ENCODE results near the gene FOXI3.

Gene FOXI3

GRCh38 chr2:88471083-88471942 is 18.8 kb upstream of the FOXI3 start:
- Histone ChIP-seq H3K4me1 (ENCODE audit: insufficient read depth, low read length, poor library complexity, severe bottlenecking) (no peaks in the 10 kb centered on the region), H3K9ac (ENCODE audit: low read depth, low read length, poor library complexity, severe bottlenecking) (no peak overlapping the region), H2AFZ (ENCODE audit: low read length) (no peak overlapping the region), H3K4me3 (ENCODE audit: low read length, poor library complexity, severe bottlenecking) (no peak overlapping the region), H4K20me1 (ENCODE audit: insufficient read depth, low read length, poor library complexity, severe bottlenecking) (no peaks in the 10 kb centered on the region), H3F3A (ENCODE audit: low read depth) (no peaks in the 10 kb centered on the region), H3K36me3 (ENCODE audit: insufficient read depth, low read length) (no peaks in the 10 kb centered on the region), H3K9me3 (ENCODE audit: insufficient read depth, low read depth, low read length) (no peaks in the 10 kb centered on the region), H3K9me2 (replicated peaks; ENCODE audit: low read depth, low read length) (no peaks in the 10 kb centered on the region), H3K4me2 (ENCODE audit: low read depth, low read length, poor library complexity, severe bottlenecking) (no peak overlapping the region), H3K79me2 (ENCODE audit: insufficient read depth, low read length) (no peaks in the 10 kb centered on the region), H3K27me3 (ENCODE audit: insufficient read depth, low read length, poor library complexity, severe bottlenecking) (no peaks in the 10 kb centered on the region)
- TF ChIP-seq CTCF (conservative IDR thresholded peaks at IDR 0.05; ENCODE audit: low read length) (no peak), EZH2phosphoT487 (IDR thresholded peaks at IDR 0.05; ENCODE audit: borderline replicate concordance) (no peak)

DNA sequence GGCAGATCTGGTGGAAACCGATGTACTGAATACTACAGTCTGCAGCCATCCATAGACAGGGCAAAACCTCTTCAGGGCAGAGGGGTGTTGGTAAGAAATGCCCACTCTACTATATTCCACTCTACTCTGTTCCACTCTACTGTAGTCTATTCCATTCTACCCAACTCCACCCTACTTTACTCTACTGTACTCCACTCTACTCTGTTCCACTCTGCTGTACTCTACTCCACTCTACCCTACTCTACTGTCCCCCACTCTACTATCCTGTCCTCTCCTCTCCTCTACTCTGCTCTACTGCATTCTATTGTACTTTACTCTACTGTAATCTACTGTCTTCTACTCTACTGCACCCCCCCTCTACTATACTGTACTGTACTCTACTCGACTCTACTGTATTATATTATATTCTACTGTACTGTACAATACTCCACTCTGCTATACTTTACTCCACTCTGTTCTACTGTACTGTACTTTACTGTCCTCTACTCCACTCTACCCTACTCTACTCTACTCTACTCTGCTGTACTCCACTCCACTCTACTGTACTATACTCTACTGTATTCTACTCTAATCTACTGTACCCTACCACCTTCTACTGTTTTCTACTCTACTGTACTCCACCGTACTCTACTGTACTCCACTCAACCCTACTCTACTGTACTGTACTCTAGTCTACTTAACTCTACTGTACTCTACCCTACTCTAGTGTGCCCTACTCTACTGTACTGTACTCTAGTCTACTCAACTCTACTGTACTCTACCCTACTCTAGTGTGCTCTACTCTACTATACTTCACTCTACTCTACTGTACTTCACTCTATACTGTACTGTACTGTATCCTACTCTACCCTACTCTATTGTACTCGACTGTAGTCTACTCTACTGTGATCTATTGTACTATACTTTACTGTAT is 17.0 kb upstream of the FOXI3 start:
- Histone ChIP-seq H3K9me2 (replicated peaks; ENCODE audit: low read depth, low read length) (no peaks in the 10 kb centered on the region), H3K4me1 (ENCODE audit: insufficient read depth, low read length, poor library complexity, severe bottlenecking) (no peaks in the 10 kb centered on the region), H3K9ac (ENCODE audit: low read depth, low read length, poor library complexity, severe bottlenecking) (no peak overlapping the region), H3F3A (ENCODE audit: low read depth) (no peaks in the 10 kb centered on the region), H3K4me3 (ENCODE audit: low read length, poor library complexity, severe bottlenecking) (no peak overlapping the region), H3K27me3 (ENCODE audit: insufficient read depth, low read length, poor library complexity, severe bottlenecking) (no peaks in the 10 kb centered on the region), H4K20me1 (ENCODE audit: insufficient read depth, low read length, poor library complexity, severe bottlenecking) (no peaks in the 10 kb centered on the region), H3K79me2 (ENCODE audit: insufficient read depth, low read length) (no peaks in the 10 kb centered on the region), H3K4me2 (ENCODE audit: low read depth, low read length, poor library complexity, severe bottlenecking) (no peak overlapping the region), H3K9me3 (ENCODE audit: insufficient read depth, low read depth, low read length) (no peaks in the 10 kb centered on the region), H2AFZ (ENCODE audit: low read length) (no peak overlapping the region), H3K36me3 (ENCODE audit: insufficient read depth, low read length) (no peaks in the 10 kb centered on the region)
- TF ChIP-seq CTCF (conservative IDR thresholded peaks at IDR 0.05; ENCODE audit: low read length), result no peak
- TF ChIP-seq EZH2phosphoT487 (IDR thresholded peaks at IDR 0.05; ENCODE audit: borderline replicate concordance), result no peak

GRCh38 chr2:88464153-88464552 is 11.7 kb upstream of the FOXI3 start:
- H4K20me1 ChIP-seq (ENCODE audit: insufficient read depth, low read length, poor library complexity, severe bottlenecking), result no peaks in the 10 kb centered on the region
- H3K79me2 ChIP-seq (ENCODE audit: insufficient read depth, low read length), result no peaks in the 10 kb centered on the region
- H3F3A ChIP-seq (ENCODE audit: low read depth), result no peaks in the 10 kb centered on the region
- H3K4me3 ChIP-seq (ENCODE audit: low read length, poor library complexity, severe bottlenecking), result no peak overlapping the region
- no peak for TF ChIP-seq EZH2phosphoT487 (IDR thresholded peaks at IDR 0.05; ENCODE audit: borderline replicate concordance)
- TF ChIP-seq CTCF (conservative IDR thresholded peaks at IDR 0.05; ENCODE audit: low read length), result no peak
- H3K9ac ChIP-seq (ENCODE audit: low read depth, low read length, poor library complexity, severe bottlenecking), result no peak overlapping the region
- H3K4me1 ChIP-seq (ENCODE audit: insufficient read depth, low read length, poor library complexity, severe bottlenecking), result no peaks in the 10 kb centered on the region
- no peaks in the 10 kb centered on the region for H3K36me3 ChIP-seq (ENCODE audit: insufficient read depth, low read length)
- no peak overlapping the region for H2AFZ ChIP-seq (ENCODE audit: low read length)
- H3K9me3 ChIP-seq (ENCODE audit: insufficient read depth, low read depth, low read length), result no peaks in the 10 kb centered on the region
- H3K4me2 ChIP-seq (ENCODE audit: low read depth, low read length, poor library complexity, severe bottlenecking), result no peak overlapping the region
- no peaks in the 10 kb centered on the region for H3K27me3 ChIP-seq (ENCODE audit: insufficient read depth, low read length, poor library complexity, severe bottlenecking)
- H3K9me2 ChIP-seq (replicated peaks; ENCODE audit: low read depth, low read length), result no peaks in the 10 kb centered on the region
